Skeletal muscle tissue (tissue), 4 donors: ENCODE data around the gene REG1A. TPM values are rescaled to one million over a fixed set of nuclear protein-coding genes. Genes with fewer than 3 reads are reported as not detected.

ENCODE experiments used
- H3K27ac ChIP-seq: one replicate; pipeline ENCODE4 v1.7.0; 2013; ENCODE audit warnings: mild to moderate bottlenecking, low read depth, low read length, inconsistent platforms
- H3K27me3 ChIP-seq, 3 donors: one replicate each; pipeline ENCODE4 v1.7.0; 2013; ENCODE audit warnings: low read length in 3 of 3; ENCODE audit not compliant: control insufficient read depth in 3 of 3, insufficient read depth in 3 of 3
- H3K36me3 ChIP-seq, 3 donors: one replicate each; pipeline ENCODE4 v1.7.0; 2013; ENCODE audit warnings: low read length in 3 of 3; ENCODE audit not compliant: control insufficient read depth in 3 of 3, insufficient read depth in 3 of 3
- H3K4me1 ChIP-seq, 3 donors: one replicate each; pipeline ENCODE4 v1.7.0; 2013; ENCODE audit warnings: low read length in 3 of 3, mild to moderate bottlenecking in 3 of 3; ENCODE audit not compliant: control insufficient read depth in 3 of 3, insufficient read depth in 3 of 3
- H3K4me3 ChIP-seq, 3 donors: one replicate each; pipeline ENCODE4 v1.7.0; 2013; ENCODE audit warnings: low read length in 3 of 3
- H3K9ac ChIP-seq, 3 donors: one replicate each; pipeline ENCODE4 v1.7.0; 2013; ENCODE audit warnings: low read length in 3 of 3, mild to moderate bottlenecking in 3 of 3, moderate library complexity in 2 of 3, low read depth in 1 of 3
- H3K9me3 ChIP-seq, 3 donors: one replicate each; pipeline ENCODE4 v1.7.0; 2013; ENCODE audit warnings: low read length in 3 of 3; ENCODE audit not compliant: control insufficient read depth in 3 of 3
- total RNA-seq: library from RNA; depleted of rRNA; stranded (reverse); fragments of >200 nt; gene quantifications from one replicate; pipeline ENCODE4 v1.2.3, GENCODE V29; 2014
- donor health status: Osteomylitis.

The REG1A gene
- total RNA-seq, 1 donor from 2014 or later, result not detected

DNA sequence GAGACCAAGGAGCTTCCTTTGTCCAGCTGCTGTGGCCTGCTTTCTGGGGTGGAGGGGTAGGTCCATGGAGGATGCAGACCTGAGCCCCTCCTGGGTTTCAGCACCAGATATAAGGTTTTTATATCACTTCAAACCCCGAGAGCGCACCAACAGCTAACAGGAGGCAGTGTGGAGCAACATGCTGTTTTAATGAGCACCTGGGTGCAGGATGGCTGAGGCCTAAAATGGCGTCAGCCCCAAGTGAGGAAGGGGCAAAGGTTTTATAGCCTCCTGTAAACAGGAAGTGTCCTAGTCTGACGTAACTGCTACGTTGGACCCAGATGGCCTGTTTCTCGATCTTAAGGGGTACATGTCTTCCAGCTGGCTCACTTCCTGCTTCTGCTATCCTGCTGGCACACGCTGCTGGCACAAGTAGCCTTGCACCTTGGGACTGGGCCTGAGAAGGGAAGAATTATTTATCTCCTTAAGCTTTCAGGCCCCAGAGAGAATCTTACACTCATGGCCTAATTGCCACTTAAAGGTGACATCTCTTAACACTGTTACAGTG is 21.1 kb upstream of the REG1A start:
- H3K27me3 ChIP-seq, result no peaks in the 10 kb centered on the region
- H3K4me1 ChIP-seq, result no peaks in the 10 kb centered on the region
- no peak overlapping the region for H3K4me3 ChIP-seq
- no peak overlapping the region for H3K9ac ChIP-seq
- H3K36me3 ChIP-seq, result no peaks in the 10 kb centered on the region
- H3K9me3 ChIP-seq, result peaks cover 0 to 2% (median 0%) of the 10 kb centered on the region in 3 donors
- no peak overlapping the region for H3K27ac ChIP-seq

DNA sequence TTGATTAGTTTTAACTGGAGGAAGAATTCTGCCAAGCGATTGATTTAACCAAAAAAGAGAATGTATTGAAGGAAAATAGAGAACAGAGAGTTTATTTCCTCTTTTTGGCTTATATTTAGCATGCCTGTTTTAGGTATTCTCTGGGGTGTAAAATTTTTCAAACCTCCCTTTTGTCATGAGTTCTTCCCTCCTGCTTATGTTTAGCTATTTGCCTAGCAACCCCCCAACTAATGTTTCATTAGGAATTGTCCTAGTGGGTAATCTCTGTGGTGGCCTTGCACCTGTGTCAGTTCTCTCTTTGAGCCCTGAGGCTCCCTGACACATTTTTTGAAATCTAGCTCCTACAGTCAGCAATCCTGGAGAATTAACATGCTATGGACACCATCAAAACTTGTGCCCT is 20.0 kb upstream of the REG1A start:
- Histone ChIP-seq H3K4me1 (no peaks in the 10 kb centered on the region), H3K9me3 (peaks cover 0 to 2% (median 0%) of the 10 kb centered on the region in 3 donors), H3K9ac (no peak overlapping the region), H3K27me3 (no peaks in the 10 kb centered on the region), H3K4me3 (no peak overlapping the region), H3K27ac (no peak overlapping the region), H3K36me3 (no peaks in the 10 kb centered on the region)

DNA sequence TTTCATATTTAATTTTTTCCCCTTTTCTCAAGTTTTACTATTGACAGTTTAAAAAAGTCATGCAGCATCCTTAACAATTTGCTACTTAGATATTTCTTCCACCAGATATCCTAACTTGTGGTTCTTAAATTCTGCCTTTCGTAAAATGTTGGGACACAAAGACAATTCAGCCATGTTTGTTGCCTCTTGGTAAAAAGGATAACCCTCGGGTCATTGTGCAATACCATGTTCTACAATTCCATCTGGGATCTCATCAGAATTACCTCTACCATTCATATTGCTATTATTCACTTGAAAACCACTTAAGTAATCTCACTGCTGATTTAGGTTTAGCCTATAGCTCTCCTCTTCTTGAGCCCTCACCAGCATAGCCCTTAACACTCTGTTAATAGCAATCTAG is 19.3 kb upstream of the REG1A start:
- Histone ChIP-seq H3K4me1 (no peaks in the 10 kb centered on the region), H3K27me3 (no peaks in the 10 kb centered on the region), H3K36me3 (no peaks in the 10 kb centered on the region), H3K4me3 (no peak overlapping the region), H3K9me3 (peaks cover 0 to 2% (median 0%) of the 10 kb centered on the region in 3 donors), H3K27ac (no peak overlapping the region), H3K9ac (no peak overlapping the region)

DNA sequence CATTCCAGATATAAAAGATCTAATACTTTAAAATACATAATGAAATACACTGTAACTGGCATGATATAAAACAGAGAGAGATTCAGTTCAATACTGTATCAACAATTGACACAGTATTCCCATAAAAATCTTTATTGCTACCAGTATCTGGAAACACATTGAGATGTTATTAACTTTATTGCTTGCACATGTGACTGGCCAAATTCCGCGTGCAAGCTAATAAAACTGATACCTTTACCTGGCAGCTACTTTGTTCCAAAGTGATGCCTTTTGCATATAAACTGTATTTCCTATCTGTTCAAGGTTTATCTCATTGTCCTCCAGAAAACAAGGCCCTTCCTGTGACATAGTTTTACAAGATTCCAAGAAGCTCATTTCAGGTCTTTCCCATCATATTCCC is 17.1 kb upstream of the REG1A start:
- no peaks in the 10 kb centered on the region for H3K36me3 ChIP-seq
- no peak overlapping the region for H3K27ac ChIP-seq
- H3K27me3 ChIP-seq, result no peaks in the 10 kb centered on the region
- H3K9ac ChIP-seq, result no peak overlapping the region
- H3K9me3 ChIP-seq, result peaks cover 0 to 2% (median 0%) of the 10 kb centered on the region in 3 donors
- no peak overlapping the region for H3K4me3 ChIP-seq
- no peaks in the 10 kb centered on the region for H3K4me1 ChIP-seq

DNA sequence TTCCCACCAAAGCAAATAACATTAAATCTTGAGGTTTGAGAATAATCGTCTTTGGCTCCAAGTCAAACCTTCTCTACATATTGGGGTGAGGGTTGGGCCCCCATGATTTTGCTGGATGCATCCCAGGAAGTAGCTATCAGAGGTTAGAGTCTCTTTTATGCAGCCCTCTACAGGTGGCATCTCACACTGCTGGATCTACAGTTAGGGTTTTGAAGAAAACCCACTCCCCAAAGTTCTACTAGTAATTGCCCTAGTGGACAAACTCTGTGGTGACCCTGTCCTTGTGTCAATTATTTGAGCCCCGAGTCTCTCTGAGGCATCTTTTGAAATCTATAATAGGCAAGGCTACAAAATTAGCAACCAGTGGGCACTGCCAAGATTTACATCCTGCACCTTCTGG is 15.0 kb upstream of the REG1A start:
- H3K36me3 ChIP-seq, result no peaks in the 10 kb centered on the region
- peaks cover 0 to 2% (median 0%) of the 10 kb centered on the region in 3 donors for H3K9me3 ChIP-seq
- no peaks in the 10 kb centered on the region for H3K27me3 ChIP-seq
- H3K27ac ChIP-seq, result no peak overlapping the region
- H3K4me3 ChIP-seq, result no peak overlapping the region
- H3K9ac ChIP-seq, result no peak overlapping the region
- H3K4me1 ChIP-seq, result no peaks in the 10 kb centered on the region

DNA sequence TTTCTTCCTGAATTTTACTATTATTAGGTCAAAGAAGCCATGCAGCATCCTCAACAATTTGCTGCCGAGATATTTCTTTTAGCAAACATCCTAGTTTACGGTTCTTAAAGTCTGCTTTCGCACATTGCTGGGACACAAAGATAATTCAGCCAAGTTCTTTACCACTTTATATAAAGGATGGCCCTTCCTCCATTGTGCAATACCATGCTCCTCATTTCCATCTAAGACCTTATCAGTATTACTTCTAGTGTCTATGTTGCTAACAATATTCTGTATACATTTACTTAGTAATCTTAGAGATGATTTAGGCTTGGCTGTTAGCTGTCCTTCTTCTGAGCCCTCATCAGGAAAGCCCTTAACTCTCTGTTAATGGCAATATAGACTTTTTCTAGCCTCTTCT is 8.0 kb upstream of the REG1A start:
- Histone ChIP-seq H3K27ac (no peak overlapping the region), H3K4me3 (no peak overlapping the region), H3K36me3 (no peaks in the 10 kb centered on the region), H3K27me3 (no peaks in the 10 kb centered on the region), H3K9ac (no peak overlapping the region), H3K4me1 (no peaks in the 10 kb centered on the region), H3K9me3 (no peaks in the 10 kb centered on the region)

DNA sequence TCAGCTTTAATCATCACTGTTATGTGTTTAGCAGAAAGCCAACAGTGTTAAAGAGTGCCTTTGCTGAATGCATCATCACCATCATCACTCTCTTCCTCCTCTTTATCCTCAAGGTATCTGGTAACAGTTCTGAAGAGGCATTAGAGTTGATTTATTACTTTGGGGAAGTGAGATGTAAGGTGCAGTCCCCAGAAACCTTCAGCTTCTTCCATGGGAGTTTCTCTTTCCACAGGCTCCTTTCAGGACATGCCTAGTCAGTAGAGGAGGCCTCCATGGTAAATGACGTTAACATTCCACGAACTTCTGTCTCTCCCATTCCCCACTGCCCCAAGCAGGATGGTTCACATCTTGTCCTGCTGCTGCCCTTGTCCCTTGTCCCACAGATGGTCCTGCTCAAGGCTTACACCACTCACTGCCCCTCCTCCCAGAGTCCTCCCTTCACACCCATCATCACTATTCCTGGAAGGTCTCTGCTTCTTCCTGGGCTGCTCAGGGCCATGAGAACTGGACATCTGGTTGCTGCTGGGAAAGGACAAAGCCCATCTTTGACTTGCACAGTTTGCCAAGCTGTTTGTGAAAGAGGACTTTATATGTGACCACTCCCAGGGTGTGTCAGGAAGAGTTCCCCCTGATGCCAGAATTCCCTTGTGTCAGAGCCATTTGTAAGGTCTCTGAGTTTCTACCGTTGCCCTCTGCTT is 5.3 kb upstream of the REG1A start:
- H3K36me3 ChIP-seq, result no peaks in the 10 kb centered on the region
- H3K9ac ChIP-seq, result no peak overlapping the region
- no peak overlapping the region for H3K4me3 ChIP-seq
- H3K27ac ChIP-seq, result no peak overlapping the region
- no peaks in the 10 kb centered on the region for H3K9me3 ChIP-seq
- no peaks in the 10 kb centered on the region for H3K4me1 ChIP-seq
- H3K27me3 ChIP-seq, result no peaks in the 10 kb centered on the region

DNA sequence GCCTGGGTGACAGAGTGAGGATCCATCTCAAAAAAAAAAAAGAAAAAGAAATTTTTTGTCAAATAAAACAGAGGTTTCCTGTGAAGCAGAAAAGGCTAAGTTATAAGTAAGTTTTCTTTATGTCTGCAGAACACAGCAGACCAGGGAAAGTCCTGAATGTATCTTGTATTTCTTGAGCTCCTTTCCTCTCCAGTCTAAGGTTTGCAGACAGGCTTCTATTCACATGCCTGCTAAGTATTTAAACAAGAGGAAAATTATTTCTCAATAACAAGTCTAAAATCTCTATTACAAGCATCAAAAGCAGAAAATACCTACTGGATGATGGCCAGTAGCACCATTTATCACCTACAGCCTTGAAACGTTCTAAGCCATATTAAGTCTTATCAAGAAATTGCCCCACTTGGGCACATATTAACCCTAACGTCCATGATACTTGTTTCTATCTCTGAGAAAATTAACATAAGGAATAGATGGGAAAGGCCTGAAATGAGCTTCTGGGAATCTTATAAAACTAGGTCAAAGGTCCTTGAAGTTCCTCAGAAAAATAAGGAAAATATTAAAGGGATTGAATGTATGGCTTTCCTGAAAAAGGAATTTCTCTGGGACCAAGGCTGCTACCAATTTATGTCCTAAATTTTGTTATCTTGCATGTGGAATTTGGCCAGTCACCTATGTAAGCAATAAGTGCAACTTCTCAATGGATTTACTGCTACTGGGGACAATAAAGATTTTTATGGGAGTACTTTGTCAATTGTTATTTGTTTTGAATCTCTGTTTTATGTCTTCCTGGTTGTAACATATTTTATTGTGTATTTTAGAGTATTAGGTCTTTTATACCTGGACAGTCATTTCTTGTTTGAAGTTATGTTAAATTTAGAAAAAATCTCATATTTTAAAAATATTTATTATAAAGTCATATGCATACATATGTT is 3.0 kb upstream of the REG1A start:
- no peaks in the 10 kb centered on the region for H3K27me3 ChIP-seq
- H3K9ac ChIP-seq, result no peak overlapping the region
- H3K9me3 ChIP-seq, result no peaks in the 10 kb centered on the region
- no peak overlapping the region for H3K27ac ChIP-seq
- no peak overlapping the region for H3K4me3 ChIP-seq
- no peaks in the 10 kb centered on the region for H3K4me1 ChIP-seq
- H3K36me3 ChIP-seq, result no peaks in the 10 kb centered on the region

DNA sequence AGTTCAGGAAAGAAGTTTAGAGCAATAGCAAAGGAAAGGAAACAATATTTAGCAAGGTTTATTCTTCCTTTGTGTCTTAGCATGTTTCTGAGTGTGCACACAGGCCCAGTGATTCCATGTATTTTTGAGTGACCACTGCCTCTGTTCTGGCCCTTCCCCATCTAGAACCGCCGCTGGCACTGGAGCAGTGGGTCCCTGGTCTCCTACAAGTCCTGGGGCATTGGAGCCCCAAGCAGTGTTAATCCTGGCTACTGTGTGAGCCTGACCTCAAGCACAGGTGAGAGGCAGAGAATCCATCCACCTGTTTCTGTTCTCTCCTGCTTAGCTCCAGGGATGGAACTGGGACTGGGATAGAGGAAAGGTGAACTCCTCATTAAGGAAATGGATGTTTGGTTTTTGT is 2.4 kb downstream of the REG1A start:
- Histone ChIP-seq H3K27ac (no peak overlapping the region), H3K9ac (no peak overlapping the region), H3K27me3 (no peaks in the 10 kb centered on the region), H3K36me3 (no peaks in the 10 kb centered on the region), H3K9me3 (no peaks in the 10 kb centered on the region), H3K4me3 (no peak overlapping the region), H3K4me1 (no peaks in the 10 kb centered on the region)
